Measurements from ENCODE around the gene QSOX2.

The QSOX2 gene

GRCh38 chr9:136240941-136241340 is 4.7 kb downstream of the QSOX2 start (continued):
- TF ChIP-seq HIC1 (tag by site-specific recombination; IDR thresholded peaks at IDR 0.05) (no peak), PRDM10 (tag by site-specific recombination; IDR thresholded peaks at IDR 0.05) (no peak), ZNF366 (tag by site-specific recombination; conservative IDR thresholded peaks at IDR 0.05) (no peak), ZSCAN16 (tag by site-specific recombination; IDR thresholded peaks at IDR 0.05) (no peak), ZNF398 (tag by site-specific recombination; IDR thresholded peaks at IDR 0.05) (no peak), ZBTB48 (tag by site-specific recombination; IDR thresholded peaks at IDR 0.05) (no peak), ZNF266 (tag by site-specific recombination; IDR thresholded peaks at IDR 0.05; ENCODE audit: low read depth) (no peak)

GRCh38 chr9:136239983-136240330 is 5.7 kb downstream of the QSOX2 start:
- no peak overlapping the region for H3K27ac ChIP-seq (ENCODE audit: extremely low read depth, low read depth, low read length)
- TF ChIP-seq ZNF354C (tag by site-specific recombination; IDR thresholded peaks at IDR 0.05; ENCODE audit: borderline replicate concordance, low read depth) (no peak), ZNF555 (tag by site-specific recombination; conservative IDR thresholded peaks at IDR 0.05) (no peak), ZNF416 (tag by site-specific recombination; IDR thresholded peaks at IDR 0.05) (no peak), KLF1 (tag by site-specific recombination; IDR thresholded peaks at IDR 0.05) (peak; percentile 99), ZNF473 (tag by site-specific recombination; IDR thresholded peaks at IDR 0.05) (no peak), ZNF341 (tag by site-specific recombination; IDR thresholded peaks at IDR 0.05; ENCODE audit: low read depth) (peak; percentile 26; the same call in 1 of the 2 replicates), ZNF175 (tag by site-specific recombination; IDR thresholded peaks at IDR 0.05) (no peak), HIC1 (tag by site-specific recombination; IDR thresholded peaks at IDR 0.05) (no peak), OSR2 (tag by site-specific recombination; IDR thresholded peaks at IDR 0.05) (no peak), ZNF280D (tag by site-specific recombination; IDR thresholded peaks at IDR 0.05) (no peak), ZBTB17 (tag by site-specific recombination; IDR thresholded peaks at IDR 0.05) (no peak), ZNF658 (tag by site-specific recombination; IDR thresholded peaks at IDR 0.05) (no peak), ZNF121 (tag by site-specific recombination; IDR thresholded peaks at IDR 0.05) (no peak), ZBTB26 (tag by site-specific recombination; optimal IDR thresholded peaks at IDR 0.05) (no peak), ZFP37 (tag by site-specific recombination; IDR thresholded peaks at IDR 0.05) (no peak), KLF10 (tag by site-specific recombination; IDR thresholded peaks at IDR 0.05) (0 out of 2 replicates have a peak, but pooled peaks have one; percentile 20)
- CTCF ChIA-PET = interaction anchor here (0.7 to 1.3 kb wide), 4 partner anchors 12 to 43 kb away, joined by 3 to 5 read pairs (median 4); no protein-coding TSS in a partner anchor
- H3K4me1 ChIP-seq (ENCODE audit: control insufficient read depth, insufficient read depth, low read length) = no peaks in the 10 kb centered on the region
- H3K4me3 ChIP-seq (ENCODE audit: low read depth, low read length) = no peak overlapping the region
- peaks cover 0 to 36% of the 10 kb centered on the region in 2 experiments; a peak in 1 of 3 replicates for H3K36me3 ChIP-seq (ENCODE audit: control insufficient read depth in 2 of 2, insufficient read depth in 1 of 2, low read length in 2 of 2)
- H3K9me3 ChIP-seq (ENCODE audit: control insufficient read depth, insufficient read depth, low read depth, low read length) = no peaks in the 10 kb centered on the region
- POLR2A ChIA-PET = interaction anchor here (1.0 kb wide), 1 partner anchor 27 kb away, joined by 3 read pairs; no protein-coding TSS in a partner anchor

Measured in HEK293 (cell line).